ENCODE measurements around the gene TMEM123.

The TMEM123 gene

GRCh38 chr11:102452461-102453301 lies at the start of gene TMEM123:
TMEM123 (minus strand) TSS chr11:102452765; CDS start chr11:102452623, 142 bp downstream.
- no peaks in the 10 kb centered on the region for H3K36me3 ChIP-seq (ENCODE audit: control insufficient read depth, insufficient read depth, low read length)
- peak within 1 kb of the TSS; percentile 58 for H3K4me3 ChIP-seq (ENCODE audit: low read length)
- H3K4me1 ChIP-seq (ENCODE audit: control insufficient read depth, insufficient read depth, low read length), result peaks cover 38% of the 10 kb centered on the region
- peak within 1 kb of the TSS; percentile 86 for H3K9ac ChIP-seq (ENCODE audit: low read length)
- no peaks in the 10 kb centered on the region for H3K9me3 ChIP-seq (ENCODE audit: control insufficient read depth, low read length)
- no peaks in the 10 kb centered on the region for H3K27me3 ChIP-seq (ENCODE audit: control insufficient read depth, insufficient read depth, low read length)

GRCh38 chr11:102500829-102501228 lies 48.3 kb upstream of the TMEM123 start:
- Histone ChIP-seq H3K4me1 (ENCODE audit: control insufficient read depth, insufficient read depth, low read length) (peaks cover under 1% of the 10 kb centered on the region), H3K27me3 (ENCODE audit: control insufficient read depth, insufficient read depth, low read length) (no peaks in the 10 kb centered on the region), H3K9ac (ENCODE audit: low read length) (no peak overlapping the region), H3K36me3 (ENCODE audit: control insufficient read depth, insufficient read depth, low read length) (no peaks in the 10 kb centered on the region), H3K4me3 (ENCODE audit: low read length) (no peak overlapping the region), H3K9me3 (ENCODE audit: control insufficient read depth, low read length) (no peaks in the 10 kb centered on the region)

- no peak overlapping the region for H3K4me3 ChIP-seq (ENCODE audit: low read length)
- no peaks in the 10 kb centered on the region for H3K9me3 ChIP-seq (ENCODE audit: control insufficient read depth, low read length)
- H3K9ac ChIP-seq (ENCODE audit: low read length), result no peak overlapping the region
- no peaks in the 10 kb centered on the region for H3K36me3 ChIP-seq (ENCODE audit: control insufficient read depth, insufficient read depth, low read length)
- peaks cover 9% of the 10 kb centered on the region for H3K4me1 ChIP-seq (ENCODE audit: control insufficient read depth, insufficient read depth, low read length)
- no peaks in the 10 kb centered on the region for H3K27me3 ChIP-seq (ENCODE audit: control insufficient read depth, insufficient read depth, low read length)
These were observed 47.4 kb upstream of the TMEM123 start for GRCh38 chr11:102499931-102500330.

GRCh38 chr11:102499151-102499550 lies 46.6 kb upstream of the TMEM123 start:
- Histone ChIP-seq H3K36me3 (ENCODE audit: control insufficient read depth, insufficient read depth, low read length) (no peaks in the 10 kb centered on the region), H3K9me3 (ENCODE audit: control insufficient read depth, low read length) (no peaks in the 10 kb centered on the region), H3K4me3 (ENCODE audit: low read length) (no peak overlapping the region), H3K27me3 (ENCODE audit: control insufficient read depth, insufficient read depth, low read length) (no peaks in the 10 kb centered on the region), H3K9ac (ENCODE audit: low read length) (no peak overlapping the region), H3K4me1 (ENCODE audit: control insufficient read depth, insufficient read depth, low read length) (peaks cover 12% of the 10 kb centered on the region)

- Histone ChIP-seq H3K36me3 (ENCODE audit: control insufficient read depth, insufficient read depth, low read length) (no peaks in the 10 kb centered on the region), H3K4me3 (ENCODE audit: low read length) (no peak overlapping the region), H3K9me3 (ENCODE audit: control insufficient read depth, low read length) (no peaks in the 10 kb centered on the region), H3K27me3 (ENCODE audit: control insufficient read depth, insufficient read depth, low read length) (no peaks in the 10 kb centered on the region), H3K9ac (ENCODE audit: low read length) (no peak overlapping the region), H3K4me1 (ENCODE audit: control insufficient read depth, insufficient read depth, low read length) (peaks cover 12% of the 10 kb centered on the region)
These were observed 44.5 kb upstream of the TMEM123 start for GRCh38 chr11:102497061-102497460.

GRCh38 chr11:102495161-102496042 lies 42.8 kb upstream of the TMEM123 start:
- Histone ChIP-seq H3K9ac (ENCODE audit: low read length) (no peak overlapping the region), H3K4me3 (ENCODE audit: low read length) (no peak overlapping the region), H3K36me3 (ENCODE audit: control insufficient read depth, insufficient read depth, low read length) (no peaks in the 10 kb centered on the region), H3K9me3 (ENCODE audit: control insufficient read depth, low read length) (no peaks in the 10 kb centered on the region), H3K27me3 (ENCODE audit: control insufficient read depth, insufficient read depth, low read length) (no peaks in the 10 kb centered on the region), H3K4me1 (ENCODE audit: control insufficient read depth, insufficient read depth, low read length) (peaks cover 12% of the 10 kb centered on the region)

GRCh38 chr11:102494216-102494615 lies 41.7 kb upstream of the TMEM123 start:
- no peaks in the 10 kb centered on the region for H3K36me3 ChIP-seq (ENCODE audit: control insufficient read depth, insufficient read depth, low read length)
- H3K4me3 ChIP-seq (ENCODE audit: low read length), result no peak overlapping the region
- H3K9ac ChIP-seq (ENCODE audit: low read length), result no peak overlapping the region
- H3K9me3 ChIP-seq (ENCODE audit: control insufficient read depth, low read length), result no peaks in the 10 kb centered on the region
- H3K4me1 ChIP-seq (ENCODE audit: control insufficient read depth, insufficient read depth, low read length), result peaks cover 12% of the 10 kb centered on the region
- no peaks in the 10 kb centered on the region for H3K27me3 ChIP-seq (ENCODE audit: control insufficient read depth, insufficient read depth, low read length)

- H3K4me3 ChIP-seq (ENCODE audit: low read length), result no peak overlapping the region
- no peak overlapping the region for H3K9ac ChIP-seq (ENCODE audit: low read length)
- H3K36me3 ChIP-seq (ENCODE audit: control insufficient read depth, insufficient read depth, low read length), result no peaks in the 10 kb centered on the region
- H3K4me1 ChIP-seq (ENCODE audit: control insufficient read depth, insufficient read depth, low read length), result peaks cover 12% of the 10 kb centered on the region
- H3K9me3 ChIP-seq (ENCODE audit: control insufficient read depth, low read length), result no peaks in the 10 kb centered on the region
- H3K27me3 ChIP-seq (ENCODE audit: control insufficient read depth, insufficient read depth, low read length), result no peaks in the 10 kb centered on the region
These were observed 41.0 kb upstream of the TMEM123 start for GRCh38 chr11:102493524-102493923.

GRCh38 chr11:102491969-102492368 lies 39.4 kb upstream of the TMEM123 start:
- H3K4me3 ChIP-seq (ENCODE audit: low read length), result no peak overlapping the region
- no peak overlapping the region for H3K9ac ChIP-seq (ENCODE audit: low read length)
- H3K9me3 ChIP-seq (ENCODE audit: control insufficient read depth, low read length), result no peaks in the 10 kb centered on the region
- H3K36me3 ChIP-seq (ENCODE audit: control insufficient read depth, insufficient read depth, low read length), result no peaks in the 10 kb centered on the region
- no peaks in the 10 kb centered on the region for H3K27me3 ChIP-seq (ENCODE audit: control insufficient read depth, insufficient read depth, low read length)
- H3K4me1 ChIP-seq (ENCODE audit: control insufficient read depth, insufficient read depth, low read length), result peaks cover 12% of the 10 kb centered on the region

GRCh38 chr11:102489186-102490145 lies 36.9 kb upstream of the TMEM123 start:
- no peak overlapping the region for H3K4me3 ChIP-seq (ENCODE audit: low read length)
- H3K36me3 ChIP-seq (ENCODE audit: control insufficient read depth, insufficient read depth, low read length), result no peaks in the 10 kb centered on the region
- no peak overlapping the region for H3K9ac ChIP-seq (ENCODE audit: low read length)
- H3K27me3 ChIP-seq (ENCODE audit: control insufficient read depth, insufficient read depth, low read length), result no peaks in the 10 kb centered on the region
- H3K4me1 ChIP-seq (ENCODE audit: control insufficient read depth, insufficient read depth, low read length), result peaks cover 6% of the 10 kb centered on the region
- no peaks in the 10 kb centered on the region for H3K9me3 ChIP-seq (ENCODE audit: control insufficient read depth, low read length)

GRCh38 chr11:102488208-102488607 lies 35.6 kb upstream of the TMEM123 start:
- Histone ChIP-seq H3K27me3 (ENCODE audit: control insufficient read depth, insufficient read depth, low read length) (no peaks in the 10 kb centered on the region), H3K4me3 (ENCODE audit: low read length) (no peak overlapping the region), H3K4me1 (ENCODE audit: control insufficient read depth, insufficient read depth, low read length) (peaks cover 6% of the 10 kb centered on the region), H3K9me3 (ENCODE audit: control insufficient read depth, low read length) (no peaks in the 10 kb centered on the region), H3K36me3 (ENCODE audit: control insufficient read depth, insufficient read depth, low read length) (no peaks in the 10 kb centered on the region), H3K9ac (ENCODE audit: low read length) (no peak overlapping the region)
